Astrocyte (in vitro differentiated cells and primary cell): ENCODE data around the gene SARDH.

Experiments
- EZH2 ChIP-seq: IDR thresholded peaks from 2 replicates; pipeline ENCODE4 v1.6.1; 2012; ENCODE audit warnings: mild to moderate bottlenecking, low read length, inconsistent platforms; ENCODE audit not compliant: insufficient read depth
- TF ChIP-seq, protein P1 (sequence below): IDR thresholded peaks from 2 replicates; pipeline ENCODE4 v1.5.1; 2011; ENCODE audit warnings: low read depth, mild to moderate bottlenecking, inconsistent platforms, low read length, moderate library complexity; ENCODE audit not compliant: insufficient read depth

- TF ChIP-seq, protein P1, sequence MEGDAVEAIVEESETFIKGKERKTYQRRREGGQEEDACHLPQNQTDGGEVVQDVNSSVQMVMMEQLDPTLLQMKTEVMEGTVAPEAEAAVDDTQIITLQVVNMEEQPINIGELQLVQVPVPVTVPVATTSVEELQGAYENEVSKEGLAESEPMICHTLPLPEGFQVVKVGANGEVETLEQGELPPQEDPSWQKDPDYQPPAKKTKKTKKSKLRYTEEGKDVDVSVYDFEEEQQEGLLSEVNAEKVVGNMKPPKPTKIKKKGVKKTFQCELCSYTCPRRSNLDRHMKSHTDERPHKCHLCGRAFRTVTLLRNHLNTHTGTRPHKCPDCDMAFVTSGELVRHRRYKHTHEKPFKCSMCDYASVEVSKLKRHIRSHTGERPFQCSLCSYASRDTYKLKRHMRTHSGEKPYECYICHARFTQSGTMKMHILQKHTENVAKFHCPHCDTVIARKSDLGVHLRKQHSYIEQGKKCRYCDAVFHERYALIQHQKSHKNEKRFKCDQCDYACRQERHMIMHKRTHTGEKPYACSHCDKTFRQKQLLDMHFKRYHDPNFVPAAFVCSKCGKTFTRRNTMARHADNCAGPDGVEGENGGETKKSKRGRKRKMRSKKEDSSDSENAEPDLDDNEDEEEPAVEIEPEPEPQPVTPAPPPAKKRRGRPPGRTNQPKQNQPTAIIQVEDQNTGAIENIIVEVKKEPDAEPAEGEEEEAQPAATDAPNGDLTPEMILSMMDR = no peak
- no peak for TF ChIP-seq EZH2
These were observed 94.0 kb downstream of the SARDH start for GRCh38 chr9:133643978-133644760.
